SHP77 (cell line): ENCODE measurements around the gene IST1.

Source experiments
- DNase-seq, 2 experiments: peaks; one replicate each; lab custom pipeline; 2025; lab: John Stamatoyannopoulos, UW

Gene IST1

DNA sequence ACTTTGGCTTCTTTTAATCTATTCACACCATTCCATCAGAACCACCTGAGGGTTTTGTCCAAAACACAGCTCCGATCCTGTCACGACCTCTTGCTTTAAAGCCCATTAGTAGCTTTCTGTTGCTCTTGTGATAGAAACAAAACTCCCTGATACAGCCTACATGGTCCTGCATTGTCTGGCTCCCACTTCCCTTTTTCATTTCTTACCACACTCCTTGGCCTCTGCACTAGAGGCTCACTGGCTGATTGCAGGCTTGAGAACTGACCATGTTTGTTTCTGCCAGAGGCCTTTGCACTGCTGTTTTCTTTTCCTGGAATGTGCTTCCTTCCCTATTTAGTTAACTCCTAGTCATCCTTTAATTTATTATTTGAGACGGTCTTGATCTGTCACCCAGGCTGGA, 23.7 kb downstream of the IST1 start:
- DNase-seq, result no peak

DNA sequence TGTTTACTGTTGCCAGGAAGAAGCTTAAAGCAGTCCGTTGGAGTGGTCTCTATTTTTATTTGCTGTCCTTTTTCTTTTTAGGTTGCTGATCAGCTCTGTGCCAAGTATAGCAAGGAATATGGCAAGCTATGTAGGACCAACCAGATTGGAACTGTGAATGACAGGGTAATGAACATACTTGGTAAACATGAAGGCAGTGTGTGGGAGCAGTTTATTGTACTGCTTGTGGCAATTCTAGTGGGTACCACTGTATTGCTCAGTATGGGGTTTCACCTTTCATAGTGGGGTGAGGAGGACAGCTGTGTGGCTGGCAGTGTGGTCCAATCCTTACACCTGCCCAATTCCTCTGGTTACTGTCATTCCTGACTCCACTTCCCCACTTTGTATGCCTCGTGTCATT, 25.3 kb downstream of the IST1 start:
- no peak for DNase-seq

DNA sequence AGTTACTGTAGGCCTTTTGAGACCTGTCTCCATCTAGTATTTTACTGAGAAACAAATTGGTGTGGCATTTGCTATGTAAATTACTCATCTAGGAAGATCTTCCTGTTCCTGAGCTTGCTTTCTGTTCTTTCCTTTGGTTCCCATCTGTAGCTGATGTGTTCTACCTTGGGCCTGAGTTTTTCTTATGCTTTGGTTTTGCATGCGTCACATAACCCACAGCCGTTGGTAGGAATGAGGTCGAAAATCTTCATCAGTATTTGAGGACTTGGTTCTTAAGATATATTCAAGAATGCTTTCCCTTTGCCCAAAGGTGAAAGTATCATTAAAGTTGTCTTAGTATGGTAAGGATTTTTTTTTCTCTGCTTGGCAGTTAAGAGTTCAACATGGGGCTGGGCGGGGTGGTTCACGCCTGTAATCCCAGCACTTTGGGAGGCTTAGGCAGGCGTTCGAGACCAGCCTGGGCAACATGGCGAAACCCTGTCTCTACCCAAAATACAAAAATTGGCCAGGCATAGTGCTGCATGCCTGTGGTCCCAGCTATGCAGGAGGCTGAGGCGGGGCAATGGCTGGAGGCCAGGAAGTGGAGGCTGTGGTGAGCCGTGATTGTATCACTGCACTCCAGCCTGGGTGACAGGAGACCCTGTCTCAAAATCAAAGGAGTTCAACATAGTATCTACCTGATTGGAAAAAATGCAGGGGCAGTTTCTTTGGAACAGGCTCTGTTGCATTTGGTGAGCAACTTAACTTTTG, 28.8 kb downstream of the IST1 start:
- DNase-seq, result no peak

DNA sequence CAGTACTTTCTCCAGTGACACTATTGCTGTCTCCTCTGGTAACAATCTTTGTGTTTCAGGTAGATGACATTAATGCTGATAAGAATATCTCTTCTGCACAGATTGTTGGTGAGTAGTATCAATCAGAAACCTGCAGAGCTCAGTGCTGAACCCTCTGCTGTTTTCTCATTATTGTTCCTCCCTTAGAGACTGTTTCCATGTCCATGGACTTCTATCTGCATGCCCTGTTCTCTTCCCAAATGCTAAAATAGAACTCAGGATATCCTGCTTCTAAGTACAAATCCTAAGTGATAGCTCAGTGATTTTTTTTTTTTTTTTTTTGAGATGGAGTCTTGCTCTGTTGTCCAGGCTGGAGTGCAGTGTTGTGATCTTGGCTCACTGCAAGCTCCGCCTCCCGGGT, 29.4 kb downstream of the IST1 start:
- no peak for DNase-seq

DNA sequence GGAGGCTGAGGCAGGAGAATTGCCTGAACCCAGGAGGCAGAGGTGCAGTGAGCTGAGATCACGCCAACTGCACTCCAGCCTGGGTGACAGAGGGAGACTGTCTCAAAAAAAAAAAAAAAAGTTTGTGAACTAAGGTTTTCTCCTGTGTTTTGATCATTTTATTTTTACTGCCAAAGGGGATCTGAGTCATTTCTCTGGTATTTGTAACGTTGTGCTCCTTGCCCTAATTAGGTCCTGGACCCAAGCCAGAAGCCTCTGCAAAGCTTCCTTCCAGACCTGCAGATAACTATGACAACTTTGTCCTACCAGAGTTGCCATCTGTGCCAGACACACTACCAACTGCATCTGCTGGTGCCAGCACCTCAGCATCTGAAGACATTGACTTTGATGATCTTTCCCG, 32.1 kb downstream of the IST1 start:
- DNase-seq, result no peak

DNA sequence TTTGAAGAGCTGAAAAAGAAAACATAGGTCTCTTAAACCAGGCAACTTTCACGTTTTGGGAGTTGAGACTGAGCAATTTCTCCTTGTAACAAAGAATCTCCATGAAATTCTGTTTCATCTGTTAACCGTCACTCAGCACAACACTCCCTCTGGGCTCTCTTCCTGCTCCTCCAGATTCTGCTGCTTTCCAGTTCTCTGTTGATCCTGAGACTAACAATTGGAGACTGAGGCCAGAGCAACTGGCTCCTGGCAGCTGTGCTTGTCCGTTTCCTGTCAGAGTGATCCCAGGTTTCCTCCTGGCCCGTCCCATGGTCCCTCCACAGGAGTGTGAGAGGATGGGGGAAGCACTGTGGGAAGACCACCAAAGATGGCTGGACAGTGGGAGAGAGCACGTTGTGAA, 32.5 kb downstream of the IST1 start:
- DNase-seq, result no peak

DNA sequence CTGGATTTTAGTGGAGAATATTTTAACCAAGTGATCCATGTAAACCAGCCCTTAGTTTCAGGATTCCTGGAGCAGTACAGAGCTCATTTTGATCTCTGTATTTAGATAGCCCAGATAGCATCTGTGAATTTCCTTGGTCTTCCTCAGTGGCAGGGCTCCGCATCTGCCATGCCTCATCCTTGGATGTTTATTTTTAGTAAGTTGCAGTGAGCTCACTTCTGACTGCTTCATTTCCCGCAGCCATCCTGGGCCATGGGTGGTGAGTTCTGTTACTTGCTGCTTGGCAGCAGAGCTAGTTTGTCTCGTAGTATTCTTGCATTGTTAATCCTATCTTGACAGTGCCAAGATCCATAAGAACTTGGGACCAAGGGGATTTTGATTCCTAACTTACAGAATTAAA, 33.7 kb downstream of the IST1 start:
- no peak for DNase-seq

DNA sequence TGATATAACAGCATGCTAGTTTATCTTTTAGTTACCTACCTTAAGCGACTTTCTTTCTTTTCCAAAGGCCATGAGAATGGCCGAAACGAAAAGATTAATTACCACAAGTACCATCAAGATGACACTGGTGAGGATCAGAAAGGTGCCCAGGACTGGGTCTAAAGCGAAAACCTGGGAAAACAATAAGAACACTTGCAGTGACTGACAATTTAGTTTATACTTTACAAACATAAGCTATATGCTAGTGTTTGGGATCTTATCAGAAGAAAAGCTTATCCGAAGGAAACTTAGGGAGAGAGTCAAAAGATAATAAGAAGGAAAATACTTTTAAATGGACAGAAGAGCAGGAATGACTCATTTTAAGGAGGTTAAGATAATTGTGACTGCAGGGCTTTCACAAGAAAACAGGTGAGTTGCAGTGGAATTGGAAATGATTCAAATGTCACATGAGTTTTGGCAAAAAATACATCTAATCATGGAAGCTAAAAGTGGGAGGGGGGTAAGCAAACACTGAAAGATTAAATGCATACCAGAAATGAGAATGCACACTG, 34.8 kb downstream of the IST1 start:
- DNase-seq, result no peak

DNA sequence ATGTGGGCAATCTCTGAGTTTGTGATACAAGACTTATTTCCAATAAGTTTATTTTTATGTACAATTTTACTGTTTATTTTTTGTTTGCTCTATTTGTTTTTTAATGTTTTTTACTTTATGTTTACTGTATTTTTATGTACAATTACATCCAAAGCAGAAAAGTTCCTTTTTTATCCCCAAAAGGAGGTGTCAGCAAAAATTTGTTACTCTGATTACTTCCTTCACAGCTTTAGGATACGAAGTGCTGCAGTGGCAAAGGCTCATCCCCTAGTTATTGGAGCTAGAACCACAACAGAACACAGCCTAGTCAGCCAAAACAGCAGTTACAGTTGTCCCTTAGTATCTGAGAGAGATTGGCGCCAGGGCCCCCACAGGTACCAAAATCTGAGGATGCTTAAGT, 35.7 kb downstream of the IST1 start:
- no peak for DNase-seq

DNA sequence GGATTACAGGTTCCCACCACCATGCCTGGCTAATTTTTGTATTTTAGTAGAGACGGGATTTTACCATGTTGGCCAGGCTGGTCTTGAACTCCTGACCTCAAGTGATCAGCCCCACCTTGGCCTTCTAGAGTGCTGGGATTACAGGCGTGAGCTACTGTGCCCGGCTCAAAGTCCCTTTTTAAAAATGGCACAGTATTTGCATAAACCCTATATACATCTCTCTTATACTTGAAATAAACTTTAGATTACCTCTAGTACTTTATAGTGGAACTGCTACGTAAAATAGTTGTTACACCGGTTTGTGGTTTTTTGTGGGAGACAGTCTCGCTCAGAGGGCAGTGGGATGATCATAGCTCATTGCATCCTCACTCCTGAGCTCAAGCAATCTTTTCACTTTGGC, 36.3 kb downstream of the IST1 start:
- no peak for DNase-seq

DNA sequence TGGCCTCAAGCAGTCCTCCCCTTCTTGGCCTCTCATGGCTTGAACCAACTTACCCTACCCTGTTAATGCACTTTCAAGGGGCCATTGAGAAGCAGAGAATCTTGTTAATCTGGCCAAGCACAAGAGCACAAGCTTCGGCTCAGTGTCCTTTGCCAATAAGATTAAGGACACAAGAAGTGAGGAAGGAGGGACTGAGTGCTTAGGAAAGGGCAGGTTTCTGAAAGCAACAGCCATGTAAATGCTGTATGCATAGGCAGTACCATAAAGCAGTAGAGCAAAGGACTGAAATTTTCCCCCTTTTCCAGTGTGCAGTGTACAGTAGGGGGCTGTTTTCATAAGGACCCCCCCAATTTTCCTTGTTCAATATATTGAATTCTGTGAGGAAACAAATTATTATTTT, 37.7 kb downstream of the IST1 start:
- DNase-seq, result no peak

DNA sequence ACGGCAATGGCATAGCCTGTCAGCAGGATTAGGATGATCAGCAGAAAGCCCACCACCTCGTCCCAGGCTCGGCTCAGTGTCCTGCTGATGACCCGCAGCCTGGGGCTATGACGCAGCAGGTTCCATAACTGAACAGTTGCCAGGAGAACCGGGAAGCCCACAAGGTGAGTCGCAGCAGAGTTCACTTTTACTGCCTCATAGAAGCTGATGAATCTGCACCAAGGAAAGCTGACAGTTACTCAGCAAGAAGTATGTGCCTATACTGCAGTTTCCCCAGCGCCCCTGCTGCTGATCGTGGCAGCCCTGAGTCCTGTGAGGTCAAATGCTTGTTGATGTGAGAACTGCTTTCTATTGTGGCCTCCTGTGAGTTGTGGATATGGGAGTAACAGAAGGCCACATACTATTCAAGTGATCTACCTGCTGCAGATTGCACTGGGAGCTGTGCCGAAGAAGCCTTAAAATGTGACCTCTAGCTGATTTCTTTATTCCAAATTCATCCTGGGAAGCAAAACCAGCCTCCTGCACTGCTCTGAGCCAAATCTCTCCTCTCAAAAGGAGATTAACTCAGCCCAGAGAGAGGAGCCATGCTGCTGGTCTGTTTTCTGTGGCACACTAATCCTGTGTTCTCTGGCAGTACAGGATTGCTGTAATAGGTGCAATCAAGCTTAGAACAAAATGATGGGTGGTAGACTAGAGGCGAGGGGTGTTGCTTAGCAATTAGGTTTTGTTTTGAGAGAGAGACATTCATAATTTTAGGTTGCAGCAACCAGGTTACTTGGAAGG, 38.8 kb downstream of the IST1 start:
- DNase-seq, result no peak

DNA sequence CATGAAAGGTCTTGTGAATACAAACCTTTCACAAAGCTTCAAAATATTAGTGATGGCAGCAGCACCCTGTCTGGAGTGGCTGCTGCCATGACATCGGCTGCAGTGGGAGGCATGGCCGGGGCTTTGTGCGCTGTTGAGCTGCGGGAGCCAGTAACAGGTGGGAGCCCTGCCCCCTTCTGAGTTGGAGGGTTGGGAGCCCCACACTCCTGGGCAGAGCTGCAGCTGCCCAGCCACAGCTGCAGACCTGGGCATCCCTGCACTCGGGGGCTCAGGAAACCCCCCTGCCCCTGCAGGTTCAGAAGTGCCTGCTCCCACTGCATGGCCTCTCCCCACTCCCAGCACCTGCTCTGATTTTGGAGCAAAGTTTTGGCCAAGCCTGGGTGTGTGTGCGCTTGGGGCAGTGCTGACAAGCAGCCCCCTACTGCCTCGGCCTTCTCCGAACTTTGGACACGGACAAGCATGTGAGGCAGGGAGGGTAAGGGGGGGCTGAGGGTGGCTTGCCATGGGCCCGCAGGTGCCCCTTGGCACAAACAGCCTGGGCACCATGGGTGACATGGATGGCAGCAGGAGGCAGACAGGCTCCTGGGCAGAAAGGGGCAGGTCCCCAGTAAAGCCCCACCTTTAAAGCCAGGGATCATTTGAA, 42.7 kb downstream of the IST1 start:
- no peak for DNase-seq

DNA sequence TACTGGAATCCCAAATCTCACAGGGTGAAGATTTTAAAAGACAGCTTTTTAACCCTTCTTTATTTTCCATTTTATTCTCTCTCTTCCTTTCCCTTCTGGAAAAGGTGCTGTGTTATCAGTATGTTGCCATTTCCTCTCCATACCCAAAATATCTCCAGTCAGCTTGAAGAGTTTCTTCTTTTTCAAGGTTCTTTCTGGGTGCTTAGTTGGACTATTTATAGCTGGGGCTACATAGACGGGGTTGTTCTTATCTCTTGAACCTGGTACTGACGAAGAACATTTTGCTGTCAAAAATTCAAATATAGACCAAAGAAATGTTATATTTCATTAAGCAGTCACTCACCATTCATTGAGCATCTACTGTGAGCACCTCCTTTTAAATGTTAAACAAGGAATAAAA, 48.6 kb downstream of the IST1 start:
- DNase-seq, result no peak

DNA sequence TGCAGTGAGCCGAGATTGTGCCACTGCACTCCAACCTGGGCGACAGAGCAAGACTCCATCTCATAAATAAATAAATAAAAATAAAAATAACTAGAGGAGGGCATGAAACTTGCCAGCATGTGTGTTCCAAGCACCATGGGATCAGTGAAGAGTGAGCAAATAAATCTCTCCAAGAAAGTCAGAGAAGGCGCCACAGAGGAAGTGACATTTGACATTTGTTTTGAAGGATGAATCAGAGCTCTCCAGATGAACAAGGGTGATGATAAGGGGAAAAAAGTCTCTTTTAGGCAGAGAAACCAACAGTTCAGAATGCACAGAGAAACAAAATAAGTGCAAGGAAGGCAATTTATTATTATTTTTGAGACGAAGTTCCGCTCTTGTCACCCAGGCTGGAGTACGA, 50.3 kb downstream of the IST1 start:
- DNase-seq, result no peak

DNA sequence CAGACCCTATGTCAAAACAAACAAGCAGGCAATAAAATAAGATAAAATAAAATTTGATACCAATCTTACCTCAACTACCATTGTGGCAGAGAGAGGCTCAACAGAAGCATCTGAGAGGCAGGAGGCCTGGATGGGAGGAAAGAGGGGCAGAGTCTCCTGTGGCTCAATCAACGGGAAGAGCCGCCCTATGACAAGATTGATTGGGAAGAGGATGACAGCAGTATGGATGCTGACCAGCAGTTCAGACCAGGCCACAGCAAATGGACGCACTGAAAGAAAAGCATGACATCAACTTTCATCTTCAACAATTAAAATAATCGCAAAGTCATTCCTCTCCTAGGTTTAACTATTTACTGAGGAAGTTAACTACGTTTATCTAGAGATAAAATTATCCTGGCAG, 57.5 kb downstream of the IST1 start:
- DNase-seq, result no peak

DNA sequence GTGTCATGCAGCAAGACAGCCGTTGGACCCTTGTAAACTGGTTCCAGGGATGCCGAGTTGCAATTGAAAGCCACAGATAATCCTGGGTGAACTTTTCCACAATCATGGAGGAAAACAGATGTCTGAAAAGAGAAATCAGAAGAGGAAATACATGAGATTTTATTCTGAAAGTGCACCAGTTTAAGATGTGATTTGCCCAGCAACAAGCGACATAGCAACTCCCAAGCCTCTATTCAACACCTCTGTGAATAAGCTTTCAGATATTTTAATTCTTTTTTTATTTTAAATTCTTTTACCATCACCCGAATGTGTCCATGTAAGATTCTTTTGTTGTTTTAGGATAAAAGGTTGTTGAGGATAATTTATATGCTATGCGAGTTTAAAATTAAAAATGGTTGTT, 58.8 kb downstream of the IST1 start:
- no peak for DNase-seq

DNA sequence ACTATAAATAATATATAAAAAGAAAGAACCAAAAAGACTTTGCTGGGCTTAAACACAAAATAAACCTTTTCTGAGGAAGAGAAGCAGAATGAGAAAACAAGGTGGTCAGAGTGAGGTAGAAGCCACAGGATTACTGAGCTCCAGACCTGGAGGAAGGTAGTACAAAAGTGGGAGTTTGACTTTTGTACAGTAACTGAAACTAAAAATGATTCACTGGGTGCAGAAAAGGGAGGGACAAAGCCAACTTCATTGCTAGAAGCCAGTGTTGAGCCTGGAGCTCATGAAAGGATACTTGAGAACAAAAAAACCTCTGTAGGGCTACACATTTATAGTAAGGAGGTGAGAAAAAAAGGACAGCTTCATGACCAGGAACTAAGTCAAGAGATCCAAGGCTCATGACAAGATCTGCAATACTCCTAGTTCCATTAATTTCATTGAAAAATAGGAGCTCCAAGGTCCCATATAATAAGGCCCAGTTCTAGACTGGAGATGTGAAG, 59.4 kb downstream of the IST1 start:
- DNase-seq, result no peak

DNA sequence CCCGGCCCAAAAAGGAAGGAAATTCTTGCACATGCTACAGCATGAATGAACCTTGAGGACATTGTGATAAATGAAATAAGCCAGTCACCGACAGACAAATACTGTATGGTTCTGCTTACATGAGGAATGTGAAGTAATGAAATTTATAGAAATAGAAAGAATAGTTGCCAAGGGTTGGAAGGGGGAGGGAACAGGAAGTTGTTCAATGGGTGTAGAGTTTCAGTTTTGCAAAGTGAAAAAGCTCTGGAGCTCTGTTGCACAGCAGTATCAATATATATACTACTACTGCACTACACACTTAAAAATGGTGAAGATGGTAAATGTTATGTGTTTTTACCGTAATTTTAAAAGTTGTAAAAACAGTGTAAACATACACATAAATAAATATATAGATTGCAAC, 61.2 kb downstream of the IST1 start:
- no peak for DNase-seq

DNA sequence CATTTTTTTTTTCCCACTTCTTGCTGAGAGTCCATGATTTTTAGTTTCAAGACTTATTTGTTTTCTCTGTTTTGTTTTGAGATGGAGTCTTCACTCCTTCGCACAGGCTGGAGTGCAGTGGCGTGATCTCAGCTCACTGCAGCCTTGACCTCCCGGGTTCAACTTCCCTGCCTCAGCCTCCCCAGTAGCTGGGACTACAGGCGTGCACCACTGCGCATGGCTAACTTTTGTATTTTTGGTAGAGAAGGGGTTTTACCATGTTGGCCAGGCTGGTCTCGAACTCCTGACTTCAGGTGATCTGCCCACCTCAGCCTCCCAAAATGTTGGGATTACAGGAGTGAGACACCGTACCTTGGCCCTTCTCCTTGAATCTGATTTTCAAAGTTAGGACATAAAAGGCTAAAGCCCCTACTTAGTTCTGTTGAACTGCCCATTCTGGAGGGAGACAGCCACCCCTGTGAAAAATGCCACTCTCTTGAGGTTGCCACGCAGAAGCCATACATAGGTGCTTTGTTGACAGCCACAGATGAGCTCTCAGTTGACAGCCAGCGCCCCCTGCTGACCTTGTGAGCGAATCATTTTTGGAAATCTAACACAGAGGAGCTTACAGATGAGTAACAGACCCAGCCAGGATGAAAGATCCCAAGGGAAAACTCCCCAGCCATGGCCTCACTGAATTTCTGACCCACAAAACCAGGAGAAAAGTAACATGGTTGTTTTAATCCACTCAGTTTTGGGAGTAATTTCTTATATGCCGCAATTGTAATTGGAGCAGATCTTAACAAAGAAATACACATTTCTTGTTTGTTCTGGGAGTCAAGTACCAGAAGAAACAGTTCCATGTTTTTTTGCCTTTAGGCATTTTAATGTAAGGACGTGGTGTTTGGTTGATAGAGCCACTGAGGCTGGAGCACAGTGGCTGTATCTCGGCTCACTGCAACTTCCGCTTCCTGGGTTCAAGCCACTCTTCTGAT, 66.0 kb downstream of the IST1 start:
- peak; percentile 67 to 75 for DNase-seq

DNA sequence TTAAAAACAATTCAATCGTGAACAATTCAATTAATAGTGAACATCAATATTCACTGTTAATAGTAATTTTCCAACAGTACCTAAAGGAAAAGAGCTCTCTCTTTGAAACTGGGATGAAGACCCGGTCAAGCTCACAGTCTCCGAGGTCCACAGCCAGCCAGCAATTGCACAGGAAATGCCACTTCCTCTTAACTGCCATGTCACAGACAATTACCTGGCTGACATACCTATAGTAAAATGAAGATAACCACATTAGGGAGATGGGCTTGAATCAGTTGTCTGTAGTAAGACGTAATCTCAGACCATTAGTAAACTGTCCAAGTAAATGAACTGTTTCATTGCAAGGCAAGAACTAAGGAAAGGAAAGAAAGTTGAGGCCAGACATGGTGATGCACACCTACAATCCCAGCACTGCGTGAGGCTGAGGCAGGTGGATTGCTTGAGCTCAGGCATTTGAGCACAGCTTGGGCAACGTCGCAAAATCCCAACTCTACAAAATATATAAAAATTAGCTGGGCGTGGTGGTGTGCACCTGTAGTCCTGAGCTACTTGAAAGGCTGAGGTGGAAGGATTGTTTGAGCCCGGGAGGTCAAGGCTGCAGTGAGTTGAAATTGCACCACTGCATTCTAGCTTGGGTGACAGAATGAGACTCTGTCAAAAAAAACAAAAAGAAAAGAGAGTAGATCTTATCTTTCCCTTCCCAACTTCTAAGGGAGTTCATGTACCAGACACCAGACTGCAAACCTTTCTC, 68.0 kb downstream of the IST1 start:
- DNase-seq, result no peak
